ENCODE measurements around the gene FHAD1.

GRCh38 chr1:15312626-15313411, 65.8 kb downstream of the FHAD1 start:
- no peak for TF ChIP-seq CTCF (IDR thresholded peaks at IDR 0.05; ENCODE audit: low read depth, low read length)
- TF ChIP-seq EZH2phosphoT487 (IDR thresholded peaks at IDR 0.05; ENCODE audit: low read depth) = no peak
